Loucy (cell line): ENCODE data around the gene CDR2L.
A peak's percentile ranks its signal among the peaks of the same experiment; 100 is the strongest.

Source experiments
- H2AFZ ChIP-seq: fragments of 200-600 bp; sonication (generic); 2 replicates; pipeline ENCODE4 v1.6.0; 2016; ENCODE audit warnings: antibody characterized with exemption, mild to moderate bottlenecking, low read length, moderate library complexity
- H3F3A ChIP-seq: fragments of 200-600 bp; 2 replicates; pipeline ENCODE4 v1.6.0; 2016; ENCODE audit warnings: antibody characterized with exemption, low read depth, mild to moderate bottlenecking
- H3K27me3 ChIP-seq: fragments of 200-600 bp; sonication (generic); 2 replicates; pipeline ENCODE4 v1.6.1; 2014; ENCODE audit warnings: low read length, mild to moderate bottlenecking; ENCODE audit not compliant: insufficient read depth, poor library complexity, severe bottlenecking
- H3K36me3 ChIP-seq: fragments of 200-600 bp; sonication (generic); 2 replicates; pipeline ENCODE4 v1.6.1; 2016; ENCODE audit warnings: low read length; ENCODE audit not compliant: insufficient read depth
- H3K4me1 ChIP-seq: fragments of 200-600 bp; sonication (generic); 2 replicates; pipeline ENCODE4 v1.5.1; 2014; ENCODE audit warnings: low read length, mild to moderate bottlenecking; ENCODE audit not compliant: insufficient read depth, poor library complexity, severe bottlenecking
- H3K4me2 ChIP-seq: fragments of 200-600 bp; sonication (generic); 2 replicates; pipeline ENCODE4 v1.6.0; 2014; ENCODE audit warnings: antibody characterized with exemption, low read length, low read depth, mild to moderate bottlenecking; ENCODE audit not compliant: poor library complexity, severe bottlenecking
- H3K4me3 ChIP-seq: fragments of 200-600 bp; sonication (generic); 2 replicates; pipeline ENCODE4 v1.5.1; 2014; ENCODE audit warnings: low read length, mild to moderate bottlenecking, mixed read lengths; ENCODE audit not compliant: poor library complexity, severe bottlenecking
- H3K79me2 ChIP-seq: fragments of 200-600 bp; sonication (generic); 2 replicates; pipeline ENCODE4 v1.6.1; 2014; ENCODE audit warnings: low read length; ENCODE audit not compliant: insufficient read depth
- H3K9ac ChIP-seq: fragments of 200-600 bp; sonication (generic); 2 replicates; pipeline ENCODE4 v1.6.0; 2014; ENCODE audit warnings: mild to moderate bottlenecking, low read depth, low read length, moderate library complexity; ENCODE audit not compliant: poor library complexity, severe bottlenecking
- H3K9me2 ChIP-seq: fragments of 200-600 bp; sonication (generic); replicated peaks from 2 replicates; pipeline ENCODE4 v1.6.1; 2016; ENCODE audit warnings: low read depth, low read length, mixed read lengths
- H3K9me3 ChIP-seq: fragments of 200-600 bp; sonication (generic); 2 replicates; pipeline ENCODE4 v1.6.1; 2014; ENCODE audit warnings: mild to moderate bottlenecking, antibody characterized with exemption, low read length, low read depth; ENCODE audit not compliant: insufficient read depth
- H4K20me1 ChIP-seq: fragments of 200-600 bp; sonication (generic); 2 replicates; pipeline ENCODE4 v1.6.0; 2014; ENCODE audit warnings: antibody characterized with exemption, low read length, mild to moderate bottlenecking; ENCODE audit not compliant: insufficient read depth, poor library complexity, severe bottlenecking
- CTCF ChIP-seq: fragments of 200-600 bp; sonication (generic); conservative IDR thresholded peaks from 2 replicates; pipeline ENCODE4 v1.5.1; 2014; ENCODE audit warnings: mild to moderate bottlenecking, antibody characterized with exemption, low read length
- EZH2phosphoT487 ChIP-seq: fragments of 200-600 bp; IDR thresholded peaks from 2 replicates; pipeline ENCODE4 v1.6.1; 2018; ENCODE audit warnings: antibody characterized with exemption, mild to moderate bottlenecking, moderate library complexity, borderline replicate concordance

Gene CDR2L

GRCh38 chr17:75049057-75049456 is 61.6 kb downstream of the CDR2L start:
- TF ChIP-seq EZH2phosphoT487 (no peak), CTCF (no peak)
- no peaks in the 10 kb centered on the region for H3K9me2 ChIP-seq
- peaks cover 3% of the 10 kb centered on the region for H4K20me1 ChIP-seq
- no peaks in the 10 kb centered on the region for H3K9me3 ChIP-seq
- H2AFZ ChIP-seq: no peak overlapping the region
- H3K9ac ChIP-seq: peak overlapping the region; percentile 87
- H3K36me3 ChIP-seq: peaks cover 16% of the 10 kb centered on the region; the same call in 1 of the 2 replicates
- H3K27me3 ChIP-seq: no peaks in the 10 kb centered on the region
- peaks cover 38% of the 10 kb centered on the region for H3K79me2 ChIP-seq
- H3K4me2 ChIP-seq: peak overlapping the region; percentile 96
- no peaks in the 10 kb centered on the region for H3F3A ChIP-seq
- peak overlapping the region; percentile 88 for H3K4me3 ChIP-seq
- H3K4me1 ChIP-seq: peaks cover 23% of the 10 kb centered on the region

- H3K4me3 ChIP-seq: peak overlapping the region; percentile 88
- H3K9me2 ChIP-seq: no peaks in the 10 kb centered on the region
- H3K79me2 ChIP-seq: peaks cover 38% of the 10 kb centered on the region
- peak overlapping the region; percentile 87 for H3K9ac ChIP-seq
- peaks cover 19% of the 10 kb centered on the region; the same call in 1 of the 2 replicates for H3K36me3 ChIP-seq
- H2AFZ ChIP-seq: no peak overlapping the region
- H3K4me1 ChIP-seq: peaks cover 23% of the 10 kb centered on the region
- peaks cover 3% of the 10 kb centered on the region for H4K20me1 ChIP-seq
- TF ChIP-seq CTCF: no peak
- no peak for TF ChIP-seq EZH2phosphoT487
- H3K4me2 ChIP-seq: peak overlapping the region; percentile 96
- no peaks in the 10 kb centered on the region for H3K9me3 ChIP-seq
- H3F3A ChIP-seq: no peaks in the 10 kb centered on the region
- H3K27me3 ChIP-seq: no peaks in the 10 kb centered on the region
Observed at GRCh38 chr17:75049706-75050105, 62.3 kb downstream of the CDR2L start.

GRCh38 chr17:75051941-75052340 is 64.5 kb downstream of the CDR2L start:
- no peaks in the 10 kb centered on the region for H3K27me3 ChIP-seq
- H4K20me1 ChIP-seq: peaks cover 3% of the 10 kb centered on the region
- TF ChIP-seq EZH2phosphoT487 (no peak), CTCF (no peak)
- H3K4me1 ChIP-seq: peaks cover 23% of the 10 kb centered on the region
- H3K79me2 ChIP-seq: peaks cover 27% of the 10 kb centered on the region
- H3K9ac ChIP-seq: no peak overlapping the region
- peaks cover 28% of the 10 kb centered on the region; the same call in 1 of the 2 replicates for H3K36me3 ChIP-seq
- H3F3A ChIP-seq: no peaks in the 10 kb centered on the region
- H3K9me3 ChIP-seq: no peaks in the 10 kb centered on the region
- H3K4me2 ChIP-seq: no peak overlapping the region
- H3K4me3 ChIP-seq: no peak overlapping the region
- H3K9me2 ChIP-seq: no peaks in the 10 kb centered on the region
- no peak overlapping the region for H2AFZ ChIP-seq
